Colonic mucosa (tissue), 4 donors: Measurements from ENCODE around the gene CYP3A4. TPM values are rescaled to one million over a fixed set of nuclear protein-coding genes. Genes with fewer than 3 reads are reported as not detected.

Experiments
- DNase-seq: peaks from one replicate; pipeline ENCODE4 v3.0.0-alpha.2; 2020
- H3K27ac ChIP-seq: fragments of 200-600 bp; one replicate; pipeline ENCODE4 v1.8.0; 2021
- H3K27me3 ChIP-seq: fragments of 200-600 bp; one replicate; pipeline ENCODE4 v1.8.0; 2021
- H3K36me3 ChIP-seq: fragments of 200-600 bp; one replicate; pipeline ENCODE4 v1.8.0; 2021
- H3K4me1 ChIP-seq: fragments of 200-600 bp; one replicate; pipeline ENCODE4 v1.8.0; 2021; ENCODE audit warnings: mild to moderate bottlenecking
- H3K4me3 ChIP-seq: fragments of 200-600 bp; one replicate; pipeline ENCODE4 v1.8.0; 2021
- H3K9ac ChIP-seq, 2 donors: one replicate each; pipeline ENCODE4 v1.7.0; 2013; ENCODE audit warnings: control low read depth in 2 of 2, low read depth in 2 of 2, low read length in 2 of 2
- H3K9me3 ChIP-seq: fragments of 200-600 bp; one replicate; pipeline ENCODE4 v1.8.0; 2021
- intact Hi-C: fragments of 100-400 bp; cut with DNase I; formaldehyde crosslinking; loops from one replicate; pipeline ENCODE4 v1.14.1; 2022
- total RNA-seq, 2 donors: library from RNA; stranded (reverse); fragmentation: NEBNext Ultra II Directional in 1 of 2; extraction: Animal tissue kit (Norgen Biotek cat#: 25700) in 1 of 2; gene quantifications; one replicate each; pipeline ENCODE4 v1.2.1, GENCODE V29; 2021
- TF ChIP-seq, protein P1 (sequence below): fragments of 200-600 bp; IDR thresholded peaks from one replicate; pipeline ENCODE4 v1.8.0; 2022; ENCODE audit warnings: antibody characterized with exemption, mild to moderate bottlenecking
- donor health status: healthy.
- donor health status: DM: no; HTN: no; CAD: no.
- donor health status: DM: no; HTN: no; CAD: no.

CYP3A4 gene
- total RNA-seq, 2 donors from 2014 or later = 0.67 to 1.4 TPM

DNA sequence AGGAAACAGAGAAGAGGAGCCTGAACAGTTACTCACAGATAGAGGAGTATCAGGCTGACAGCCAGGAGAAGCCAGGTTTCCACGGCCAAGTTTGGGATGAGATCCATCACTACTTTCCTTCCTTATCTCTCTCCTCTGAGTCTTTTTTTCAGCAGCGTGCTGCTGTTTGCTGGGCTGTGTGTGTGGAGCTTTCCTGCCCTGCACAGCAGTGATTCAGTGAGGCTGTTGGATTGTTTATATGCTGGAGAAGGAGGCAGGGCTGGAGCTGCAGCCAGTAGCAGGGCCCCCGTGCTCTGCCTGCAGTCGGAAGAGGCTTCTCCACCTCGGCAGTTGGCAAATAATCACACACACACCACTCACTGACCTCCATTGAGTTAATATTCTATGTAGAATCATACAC is 49.0 kb downstream of the CYP3A4 start, which contains the start of gene CYP3A7:
CYP3A7 (minus strand) TSS at position 210 of the 400 bp plus-strand sequence; CDS start at position 107, 103 bp downstream.
- DNase-seq = no peak
- Histone ChIP-seq H3K9me3 (no peaks in the 10 kb centered on the region), H3K9ac (no peak within 1 kb of the TSS), H3K27me3 (no peaks in the 10 kb centered on the region), H3K36me3 (no peaks in the 10 kb centered on the region), H3K4me1 (no peaks in the 10 kb centered on the region), H3K27ac (no peak within 1 kb of the TSS), H3K4me3 (no peak within 1 kb of the TSS)
- intact Hi-C loops = no loop called here
- TF ChIP-seq, protein P1, sequence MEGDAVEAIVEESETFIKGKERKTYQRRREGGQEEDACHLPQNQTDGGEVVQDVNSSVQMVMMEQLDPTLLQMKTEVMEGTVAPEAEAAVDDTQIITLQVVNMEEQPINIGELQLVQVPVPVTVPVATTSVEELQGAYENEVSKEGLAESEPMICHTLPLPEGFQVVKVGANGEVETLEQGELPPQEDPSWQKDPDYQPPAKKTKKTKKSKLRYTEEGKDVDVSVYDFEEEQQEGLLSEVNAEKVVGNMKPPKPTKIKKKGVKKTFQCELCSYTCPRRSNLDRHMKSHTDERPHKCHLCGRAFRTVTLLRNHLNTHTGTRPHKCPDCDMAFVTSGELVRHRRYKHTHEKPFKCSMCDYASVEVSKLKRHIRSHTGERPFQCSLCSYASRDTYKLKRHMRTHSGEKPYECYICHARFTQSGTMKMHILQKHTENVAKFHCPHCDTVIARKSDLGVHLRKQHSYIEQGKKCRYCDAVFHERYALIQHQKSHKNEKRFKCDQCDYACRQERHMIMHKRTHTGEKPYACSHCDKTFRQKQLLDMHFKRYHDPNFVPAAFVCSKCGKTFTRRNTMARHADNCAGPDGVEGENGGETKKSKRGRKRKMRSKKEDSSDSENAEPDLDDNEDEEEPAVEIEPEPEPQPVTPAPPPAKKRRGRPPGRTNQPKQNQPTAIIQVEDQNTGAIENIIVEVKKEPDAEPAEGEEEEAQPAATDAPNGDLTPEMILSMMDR = no peak

DNA sequence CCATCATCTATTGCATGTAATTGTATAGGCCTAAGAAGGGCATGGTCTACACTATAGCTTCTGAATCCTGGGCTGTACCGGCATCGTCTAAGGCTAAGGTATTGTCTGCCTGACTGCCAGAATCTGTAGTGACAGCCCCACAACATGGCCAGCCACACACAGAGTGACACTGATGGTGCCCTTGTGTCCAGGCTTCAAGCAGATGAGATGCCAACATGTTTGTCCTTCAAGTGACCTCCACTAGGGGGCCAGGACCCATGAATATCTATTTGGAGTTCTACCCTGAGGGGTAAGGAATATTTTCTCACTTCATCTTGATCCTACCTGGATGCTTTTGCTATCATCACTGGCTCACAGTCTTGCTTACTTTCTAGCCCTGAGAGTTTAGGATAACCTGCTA is 50.5 kb downstream of the CYP3A4 start:
- intact Hi-C loops = no loop called here
- no peak overlapping the region for H3K9ac ChIP-seq
- H3K27me3 ChIP-seq = no peaks in the 10 kb centered on the region
- no peak overlapping the region for H3K27ac ChIP-seq
- H3K9me3 ChIP-seq = no peaks in the 10 kb centered on the region
- DNase-seq = no peak
- H3K36me3 ChIP-seq = no peaks in the 10 kb centered on the region
- TF ChIP-seq, protein P1 = no peak
- no peaks in the 10 kb centered on the region for H3K4me1 ChIP-seq
- no peak overlapping the region for H3K4me3 ChIP-seq

- DNase-seq = no peak
- intact Hi-C loops = no loop called here
- H3K4me3 ChIP-seq = no peak overlapping the region
- no peak overlapping the region for H3K9ac ChIP-seq
- no peaks in the 10 kb centered on the region for H3K27me3 ChIP-seq
- H3K9me3 ChIP-seq = no peaks in the 10 kb centered on the region
- no peaks in the 10 kb centered on the region for H3K36me3 ChIP-seq
- TF ChIP-seq, protein P1 = no peak
- H3K27ac ChIP-seq = no peak overlapping the region
- no peaks in the 10 kb centered on the region for H3K4me1 ChIP-seq
These were observed 51.0 kb downstream of the CYP3A4 start for GRCh38 chr7:99733003-99733402.

GRCh38 chr7:99731638-99732374 is 52.2 kb downstream of the CYP3A4 start:
- Histone ChIP-seq H3K4me3 (no peak overlapping the region), H3K9ac (no peak overlapping the region), H3K9me3 (no peaks in the 10 kb centered on the region), H3K4me1 (no peaks in the 10 kb centered on the region), H3K27ac (no peak overlapping the region), H3K36me3 (no peaks in the 10 kb centered on the region), H3K27me3 (no peaks in the 10 kb centered on the region)
- TF ChIP-seq, protein P1 = no peak
- intact Hi-C loops = no loop called here
- no peak for DNase-seq

DNA sequence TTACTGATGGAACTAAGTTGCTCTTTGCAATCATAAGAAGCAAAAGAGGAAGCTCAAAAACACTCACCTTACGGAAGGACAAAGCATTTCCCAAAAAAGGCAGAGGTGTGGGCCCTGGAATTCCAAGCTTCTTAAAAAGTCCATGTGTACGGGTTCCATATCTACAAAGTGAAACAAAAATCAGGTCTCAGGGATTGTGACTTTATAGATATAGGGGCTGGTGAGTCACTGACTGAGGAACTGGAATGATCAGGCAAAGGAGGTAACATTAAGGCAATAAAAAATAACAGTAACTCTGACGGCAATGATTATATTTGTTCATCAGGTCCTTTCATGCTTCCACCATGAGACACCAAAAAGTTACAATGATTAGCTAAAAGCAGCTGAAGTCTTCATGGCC is 53.0 kb downstream of the CYP3A4 start:
- no peaks in the 10 kb centered on the region for H3K27me3 ChIP-seq
- no peaks in the 10 kb centered on the region for H3K9me3 ChIP-seq
- H3K4me3 ChIP-seq = no peak overlapping the region
- intact Hi-C loops = no loop called here
- TF ChIP-seq, protein P1 = no peak
- H3K27ac ChIP-seq = no peak overlapping the region
- H3K4me1 ChIP-seq = no peaks in the 10 kb centered on the region
- no peak overlapping the region for H3K9ac ChIP-seq
- DNase-seq = no peak
- no peaks in the 10 kb centered on the region for H3K36me3 ChIP-seq
